OCI-LY3 (cell line): ENCODE data around the gene HCRT.

Experiments used
- H2AFZ ChIP-seq: fragments of 200-600, 300-600 bp; shearing (Covaris generic); 2 replicates; pipeline ENCODE4 v1.6.0; 2014; ENCODE audit warnings: antibody characterized with exemption, low read depth, low read length
- H3K27ac ChIP-seq: fragments of 200-600, 300-600 bp; sonication (generic); 2 replicates; pipeline ENCODE4 v1.5.1; 2014; ENCODE audit warnings: mild to moderate bottlenecking, low read length, moderate library complexity, mixed read lengths
- H3K27me3 ChIP-seq: fragments of 200-600, 300-600 bp; sonication (generic); 2 replicates; pipeline ENCODE4 v1.6.1; 2014; ENCODE audit warnings: low read depth, low read length, mixed read lengths
- H3K36me3 ChIP-seq: fragments of 200-600, 300-600 bp; sonication (generic); replicated peaks from 2 replicates; pipeline ENCODE3; 2014; ENCODE audit warnings: low read depth, low read length, mixed read lengths
- H3K4me1 ChIP-seq: fragments of 300-600, 200-600 bp; sonication (generic); 2 replicates; pipeline ENCODE4 v1.6.1; 2014; ENCODE audit warnings: low read length, mixed read lengths
- H3K4me2 ChIP-seq: fragments of 200-600, 300-600 bp; sonication (generic); 2 replicates; pipeline ENCODE4 v1.6.1; 2014; ENCODE audit warnings: low read length, mixed read lengths
- H3K4me3 ChIP-seq: fragments of 300-600, 200-600 bp; sonication (generic); 2 replicates; pipeline ENCODE4 v1.5.1; 2014; ENCODE audit warnings: antibody characterized with exemption, mild to moderate bottlenecking, low read length, moderate library complexity
- H3K79me2 ChIP-seq: fragments of 300-600, 200-600 bp; shearing (Covaris generic); 2 replicates; pipeline ENCODE4 v1.6.1; 2014; ENCODE audit warnings: mild to moderate bottlenecking, low read length, mixed read lengths
- H3K9ac ChIP-seq: fragments of 300-600, 200-600 bp; shearing (Covaris generic); 2 replicates; pipeline ENCODE4 v1.6.0; 2014; ENCODE audit warnings: mild to moderate bottlenecking, low read length, moderate library complexity
- H3K9me3 ChIP-seq: fragments of 200-600, 300-600 bp; shearing (Covaris generic); 2 replicates; pipeline ENCODE4 v1.6.1; 2014; ENCODE audit warnings: low read length, mixed read lengths; ENCODE audit not compliant: insufficient read depth
- H4K20me1 ChIP-seq: fragments of 200-600, 300-600 bp; sonication (generic); 2 replicates; pipeline ENCODE4 v1.6.1; 2016; ENCODE audit warnings: low read length, mixed read lengths; ENCODE audit not compliant: insufficient read depth
- CTCF ChIP-seq: fragments of 200-600, 300-600 bp; sonication (generic); IDR thresholded peaks from 2 replicates; pipeline ENCODE4 v1.5.1; 2014; ENCODE audit warnings: antibody characterized with exemption, low read length, low read depth
- EZH2phosphoT487 ChIP-seq: fragments of 200-600 bp; shearing (Covaris generic); IDR thresholded peaks from 2 replicates; pipeline ENCODE4 v1.6.1; 2018; ENCODE audit warnings: antibody characterized with exemption, mixed run types, low read depth

Gene HCRT

GRCh38 chr17:42138749-42139492 lies 46.3 kb downstream of the HCRT start:
- Histone ChIP-seq H3K36me3 (peaks cover 34% of the 10 kb centered on the region), H4K20me1 (peaks cover 28% of the 10 kb centered on the region), H3K4me1 (peaks cover 48% of the 10 kb centered on the region), H3K79me2 (peaks cover 89% of the 10 kb centered on the region), H3K4me2 (no peak overlapping the region), H3K4me3 (no peak overlapping the region), H3K27me3 (no peaks in the 10 kb centered on the region), H3K27ac (no peak overlapping the region), H3K9me3 (no peaks in the 10 kb centered on the region), H2AFZ (no peak overlapping the region), H3K9ac (no peak overlapping the region)
- TF ChIP-seq CTCF (no peak), EZH2phosphoT487 (no peak)

GRCh38 chr17:42136654-42137051 lies 48.6 kb downstream of the HCRT start:
- H3K4me2 ChIP-seq, result peak overlapping the region; percentile 49

GRCh38 chr17:42135664-42136653 lies 49.3 kb downstream of the HCRT start:
- peak overlapping the region; percentile 12; the same call in 1 of the 2 replicates for H3K9ac ChIP-seq
- H3K27me3 ChIP-seq, result no peaks in the 10 kb centered on the region
- H3K4me1 ChIP-seq, result peaks cover 78% of the 10 kb centered on the region
- peak overlapping the region; percentile 67 for H3K27ac ChIP-seq
- H3K36me3 ChIP-seq, result peaks cover 28% of the 10 kb centered on the region
- H3K4me3 ChIP-seq, result peak overlapping the region; percentile 14; the same call in 1 of the 2 replicates
- H2AFZ ChIP-seq, result no peak overlapping the region
- no peak for TF ChIP-seq CTCF
- TF ChIP-seq EZH2phosphoT487, result no peak
- peaks cover 5% of the 10 kb centered on the region; the same call in 1 of the 2 replicates for H3K9me3 ChIP-seq
- H3K79me2 ChIP-seq, result peaks cover 88% of the 10 kb centered on the region
- H4K20me1 ChIP-seq, result peaks cover 26% of the 10 kb centered on the region
- peak overlapping the region; percentile 49 for H3K4me2 ChIP-seq

More at GRCh38 chr17:42136654-42137051, 48.6 kb downstream of the HCRT start:
- no peaks in the 10 kb centered on the region for H3K27me3 ChIP-seq
- peaks cover 29% of the 10 kb centered on the region for H3K36me3 ChIP-seq
- H3K9me3 ChIP-seq, result peaks cover 5% of the 10 kb centered on the region; the same call in 1 of the 2 replicates
- peaks cover 88% of the 10 kb centered on the region for H3K79me2 ChIP-seq
- H3K4me3 ChIP-seq, result peak overlapping the region; percentile 14; the same call in 1 of the 2 replicates
- H3K27ac ChIP-seq, result peak overlapping the region; percentile 67
- TF ChIP-seq EZH2phosphoT487 (no peak), CTCF (no peak)
- peaks cover 29% of the 10 kb centered on the region for H4K20me1 ChIP-seq
- peaks cover 71% of the 10 kb centered on the region for H3K4me1 ChIP-seq
- no peak overlapping the region for H2AFZ ChIP-seq
- peak overlapping the region; percentile 12; the same call in 1 of the 2 replicates for H3K9ac ChIP-seq
